Aortic smooth muscle cell (primary cell): ENCODE results near the gene MEP1B. TPM values are rescaled to one million over a fixed set of nuclear protein-coding genes. Genes with fewer than 3 reads are reported as not detected.

Source experiments
- total RNA-seq: library from RNA; depleted of rRNA; stranded (reverse); fragments of >200 nt; gene quantifications from 2 replicates; pipeline ENCODE4 v1.2.3, GENCODE V29; 2014

The MEP1B gene
- total RNA-seq = not detected in 2 replicates

DNA sequence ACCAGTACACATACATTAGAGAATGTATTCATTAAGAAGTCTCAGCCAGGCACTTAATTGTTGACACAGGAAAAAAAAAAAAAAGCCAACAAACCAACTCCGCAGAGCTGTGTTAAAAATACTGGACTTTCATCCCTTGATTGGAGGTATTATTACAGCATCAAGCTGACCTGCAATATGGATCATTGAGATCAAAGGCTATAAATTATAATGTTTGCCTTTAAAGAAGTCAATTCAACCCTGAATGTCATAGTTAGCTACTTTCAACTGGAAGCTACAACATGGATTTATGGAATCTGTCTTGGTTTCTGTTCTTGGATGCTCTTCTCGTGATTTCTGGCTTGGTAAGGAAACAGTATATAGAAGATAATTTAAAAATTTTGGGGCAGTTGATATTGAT lies at the start of gene MEP1B:
MEP1B (plus strand) TSS at position 250 of the 400 bp plus-strand sequence; CDS start at position 282, 32 bp downstream.

Other genes starting within 250 kb of the MEP1B start
- gene TRAPPC8, start 246.9 kb upstream of the MEP1B start, total RNA-seq = 44.0 and 48.9 TPM in 2 replicates
- 0.06 and 0.13 TPM in 2 replicates for gene RNF125, start 171.2 kb upstream of the MEP1B start, total RNA-seq
- gene RNF138, start 98.2 kb upstream of the MEP1B start, total RNA-seq = 16.0 and 16.5 TPM in 2 replicates